Stimulated activated CD4-positive, alpha-beta T cell treated with anti-CD3 and anti-CD28 coated beads, Interleukin-2, amount 100 ng/mL, for 48 hours (primary cell): ENCODE data around the gene CYP4A22.
"Not testable (repeated sequence)": the region's sequence is repeated elsewhere in the genome, so short reads cannot be mapped to it uniquely, and the experiment has no call there.

Experiments used
- DNase-seq, 2 donors: peaks; one replicate each; pipeline ENCODE4 v3.0.0-alpha.2; 2020

CYP4A22 gene

DNA sequence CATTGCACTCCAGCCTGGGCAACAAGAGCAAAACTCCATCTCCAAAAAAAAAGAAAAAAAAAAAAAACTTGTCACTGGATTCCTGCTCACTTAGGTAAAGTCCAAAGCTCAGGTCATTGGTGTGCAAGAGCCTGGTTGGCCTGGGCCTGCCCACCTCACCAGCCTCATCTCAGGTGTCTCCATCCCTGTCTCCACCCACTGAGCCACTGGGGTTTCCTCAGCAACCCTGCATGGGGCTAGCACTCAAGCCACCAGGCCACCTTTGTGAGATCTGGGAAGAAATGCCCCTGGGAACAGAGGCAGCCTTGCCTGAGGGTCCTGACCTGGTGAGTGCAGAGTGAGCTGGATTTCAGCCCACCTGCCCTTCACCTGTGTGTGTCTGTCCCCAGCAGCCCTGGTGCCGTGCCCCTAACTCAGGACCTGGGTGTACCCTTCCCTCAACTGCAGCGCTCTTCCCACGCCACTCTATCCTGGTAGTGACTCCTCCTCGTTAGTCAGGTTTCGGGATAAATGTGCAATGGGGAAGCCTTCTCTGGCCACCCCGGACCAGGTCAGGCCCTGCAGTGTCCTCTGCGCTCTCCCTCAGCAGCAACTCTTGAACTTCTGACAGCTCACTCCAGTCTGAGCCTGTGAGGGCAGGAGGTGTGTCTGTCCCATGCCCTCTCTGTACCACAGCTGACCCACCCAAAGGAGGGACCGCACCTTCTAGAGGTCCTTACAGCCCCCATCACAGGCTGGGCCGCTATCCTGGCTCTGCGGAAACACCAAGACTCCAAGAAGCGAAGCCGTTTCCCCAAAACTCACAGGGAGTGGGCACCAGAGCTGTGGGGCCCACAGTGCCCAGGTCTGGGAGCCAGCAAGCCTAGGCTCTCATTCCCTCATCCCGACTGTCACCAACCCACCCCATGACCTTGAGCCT, 49.3 kb downstream of the CYP4A22 start:
- no peak for DNase-seq

DNA sequence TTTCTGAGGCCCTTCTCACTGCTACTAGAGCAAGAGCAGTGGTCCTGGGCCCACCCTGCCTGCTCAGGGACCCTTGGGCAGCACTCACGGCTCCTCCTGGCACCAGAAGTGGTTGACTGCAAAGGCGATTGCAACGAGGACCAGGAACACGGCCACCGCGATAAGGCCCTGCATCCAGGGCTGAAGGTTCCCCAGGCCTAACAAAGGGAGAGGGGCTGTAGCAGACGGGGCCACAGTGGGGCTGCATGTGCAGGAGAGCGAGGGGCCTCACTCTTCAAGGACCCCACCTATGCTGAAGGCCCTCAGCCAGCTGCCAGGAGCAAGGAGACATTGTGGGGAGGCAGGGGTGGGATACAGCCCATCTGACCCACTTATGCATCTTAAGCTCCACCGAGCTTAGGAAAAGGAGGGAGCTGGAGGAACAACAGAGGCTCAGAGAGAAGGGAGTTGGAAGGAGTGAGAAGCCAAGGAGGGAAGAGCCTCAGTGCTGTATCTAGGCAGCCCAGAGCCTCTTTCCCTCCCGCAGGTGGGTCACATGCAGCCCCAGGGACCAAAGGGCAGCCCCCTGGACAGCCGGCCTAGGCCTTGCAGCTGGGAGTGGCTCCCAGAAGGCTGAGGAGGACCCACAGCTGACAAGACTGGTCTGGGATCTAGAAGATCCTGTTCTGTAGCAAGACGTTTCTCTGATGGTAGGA, 50.1 kb downstream of the CYP4A22 start:
- DNase-seq, result no peak

DNA sequence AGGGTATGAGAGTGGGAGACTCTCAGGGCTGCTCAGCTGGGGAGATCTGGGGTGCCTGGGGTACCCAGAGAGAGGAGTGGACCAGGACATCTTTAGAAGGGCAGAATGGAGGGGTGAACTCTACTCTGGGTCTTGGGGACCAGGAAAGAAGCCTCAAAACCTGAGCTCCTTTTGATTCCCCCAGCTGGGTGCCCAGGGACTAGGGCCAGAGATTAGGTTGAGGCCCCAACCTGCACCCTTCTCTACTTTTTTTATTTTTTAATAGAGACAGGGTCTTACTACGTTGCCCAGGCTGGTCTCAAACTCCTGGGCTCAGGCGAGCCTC, 50.6 kb downstream of the CYP4A22 start:
- DNase-seq, result no peak

DNA sequence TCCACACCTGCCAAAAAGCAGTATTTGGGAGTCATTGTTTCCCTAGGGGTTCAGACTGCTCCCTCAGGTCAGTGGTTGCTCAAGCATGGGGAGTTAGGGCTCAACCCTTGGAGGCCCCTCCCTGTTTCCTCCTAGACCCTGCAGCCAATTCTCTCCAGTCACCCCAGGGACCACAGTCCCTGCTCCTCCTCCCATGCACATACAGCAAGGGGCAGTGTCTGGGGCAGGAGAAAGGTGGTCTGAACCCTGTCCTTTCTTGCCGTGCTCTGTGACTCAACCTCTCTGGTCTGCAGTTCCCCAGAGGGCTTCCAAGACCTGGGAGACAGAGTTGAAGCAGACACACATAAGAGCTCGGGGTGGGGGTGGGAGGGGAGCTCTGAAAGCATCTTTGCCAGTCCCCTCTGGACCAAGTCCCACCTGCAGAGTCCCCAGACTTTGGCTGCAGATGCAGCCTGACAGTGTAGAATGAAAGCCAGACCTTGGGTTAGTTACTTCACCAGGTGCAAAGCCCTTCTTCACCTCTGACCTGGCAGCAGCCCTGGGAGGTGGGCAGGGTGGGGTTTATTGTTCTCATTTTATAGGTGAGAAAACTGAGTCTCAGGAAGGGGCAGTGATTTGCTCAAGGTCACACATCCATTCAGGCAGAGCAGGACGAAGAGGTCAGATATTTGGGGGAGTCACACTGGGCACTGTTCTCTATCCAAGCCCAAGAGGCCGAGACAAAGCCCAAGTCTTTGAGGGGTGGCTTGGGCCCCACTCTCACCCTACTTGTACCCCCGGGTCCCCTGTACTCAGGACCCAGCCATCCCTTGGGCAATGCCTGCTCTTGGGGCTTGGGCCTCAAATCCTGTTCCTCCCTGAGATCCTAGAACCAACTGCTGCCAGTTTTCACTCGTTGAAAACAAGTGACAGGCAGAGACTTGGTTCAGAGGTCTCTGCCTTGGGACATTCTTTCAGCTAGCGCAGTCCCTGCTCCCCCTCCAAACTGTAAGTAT, 51.8 kb downstream of the CYP4A22 start:
- DNase-seq, result no peak

DNA sequence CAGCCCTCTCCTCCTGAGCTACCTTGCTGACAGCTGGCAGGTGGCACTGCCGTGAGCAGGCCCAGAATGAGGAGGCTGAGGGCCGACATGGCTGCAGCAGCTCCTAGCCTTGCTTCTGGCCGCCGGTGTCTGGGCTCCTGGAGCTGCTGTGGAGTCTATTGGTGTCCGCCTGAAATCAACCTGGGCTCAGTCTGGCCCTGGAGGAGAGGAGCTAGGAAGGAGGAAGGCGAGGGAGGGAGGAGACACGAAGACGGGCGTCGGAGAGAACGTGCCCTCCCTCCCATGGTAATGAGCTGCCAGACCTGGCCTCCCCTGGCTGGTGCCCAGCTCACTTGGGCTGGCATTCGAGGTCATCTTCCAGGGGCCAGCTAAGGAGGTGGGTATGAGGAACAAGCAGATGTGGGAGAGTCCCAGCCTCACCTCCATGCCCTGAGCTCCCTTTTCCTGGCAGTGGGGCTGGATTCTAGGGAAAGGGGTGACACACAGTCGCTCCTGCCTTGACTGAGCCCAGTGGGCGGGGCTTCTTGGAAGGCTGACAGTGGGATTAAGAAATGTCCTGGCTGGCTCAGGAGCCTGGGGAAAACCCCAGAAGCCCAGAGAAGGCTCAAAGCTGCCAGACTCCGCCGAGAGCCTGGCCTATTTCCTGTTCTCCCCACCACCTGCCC, 52.7 kb downstream of the CYP4A22 start, which contains the start of gene PDZK1IP1:
PDZK1IP1 (minus strand) TSS at position 193 of the 665 bp plus-strand sequence; CDS start at position 89, 104 bp downstream.
- no peak for DNase-seq

- no peak for DNase-seq
Measured at GRCh38 chr1:47190509-47190855, 53.2 kb downstream of the CYP4A22 start.

DNA sequence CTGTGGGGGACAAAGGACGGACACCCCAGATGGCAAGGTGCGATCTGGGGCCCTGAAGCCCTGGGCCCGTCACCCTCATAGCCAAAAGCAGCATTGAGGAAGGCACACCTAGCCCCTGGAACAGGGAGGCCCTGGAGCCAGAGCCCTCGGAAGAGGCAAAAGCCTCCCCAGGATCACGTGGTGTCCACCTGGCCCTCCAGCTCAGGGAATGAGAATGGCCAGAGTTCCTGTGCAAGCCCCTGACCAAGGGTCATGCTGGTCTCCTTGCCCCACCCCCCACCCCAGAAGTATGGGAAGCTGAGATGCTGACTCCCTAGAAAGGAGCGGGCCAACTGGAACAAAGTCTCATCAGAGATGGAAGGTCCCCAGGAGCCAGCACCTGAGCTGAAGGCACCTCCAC, 53.6 kb downstream of the CYP4A22 start:
- DNase-seq, result no peak

DNA sequence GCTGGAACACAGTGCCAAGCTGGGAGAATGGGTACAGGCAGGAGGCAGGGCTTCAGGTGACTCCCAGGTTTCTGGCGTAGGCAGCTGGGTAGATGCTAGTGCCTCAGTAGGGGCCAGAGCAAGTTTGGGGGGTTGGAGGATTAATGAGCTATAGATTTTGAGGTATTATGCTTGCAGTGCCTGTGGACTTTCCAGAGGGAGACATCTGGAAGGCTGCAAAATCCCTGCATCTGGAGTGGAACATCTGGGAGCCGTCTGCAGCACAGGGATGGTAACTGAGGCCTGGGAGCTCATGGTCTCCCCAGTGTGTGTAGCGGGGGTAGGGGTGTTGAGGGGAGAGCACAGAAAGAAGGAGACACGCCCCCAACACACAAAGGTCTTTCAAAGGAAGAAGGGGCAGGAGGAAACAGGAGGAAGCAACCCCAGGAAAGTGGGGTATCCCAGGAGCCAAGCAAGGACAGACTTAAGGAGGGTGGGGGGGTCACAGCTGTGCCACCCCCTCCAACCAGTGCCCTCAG, 54.8 kb downstream of the CYP4A22 start:
- no peak for DNase-seq

DNA sequence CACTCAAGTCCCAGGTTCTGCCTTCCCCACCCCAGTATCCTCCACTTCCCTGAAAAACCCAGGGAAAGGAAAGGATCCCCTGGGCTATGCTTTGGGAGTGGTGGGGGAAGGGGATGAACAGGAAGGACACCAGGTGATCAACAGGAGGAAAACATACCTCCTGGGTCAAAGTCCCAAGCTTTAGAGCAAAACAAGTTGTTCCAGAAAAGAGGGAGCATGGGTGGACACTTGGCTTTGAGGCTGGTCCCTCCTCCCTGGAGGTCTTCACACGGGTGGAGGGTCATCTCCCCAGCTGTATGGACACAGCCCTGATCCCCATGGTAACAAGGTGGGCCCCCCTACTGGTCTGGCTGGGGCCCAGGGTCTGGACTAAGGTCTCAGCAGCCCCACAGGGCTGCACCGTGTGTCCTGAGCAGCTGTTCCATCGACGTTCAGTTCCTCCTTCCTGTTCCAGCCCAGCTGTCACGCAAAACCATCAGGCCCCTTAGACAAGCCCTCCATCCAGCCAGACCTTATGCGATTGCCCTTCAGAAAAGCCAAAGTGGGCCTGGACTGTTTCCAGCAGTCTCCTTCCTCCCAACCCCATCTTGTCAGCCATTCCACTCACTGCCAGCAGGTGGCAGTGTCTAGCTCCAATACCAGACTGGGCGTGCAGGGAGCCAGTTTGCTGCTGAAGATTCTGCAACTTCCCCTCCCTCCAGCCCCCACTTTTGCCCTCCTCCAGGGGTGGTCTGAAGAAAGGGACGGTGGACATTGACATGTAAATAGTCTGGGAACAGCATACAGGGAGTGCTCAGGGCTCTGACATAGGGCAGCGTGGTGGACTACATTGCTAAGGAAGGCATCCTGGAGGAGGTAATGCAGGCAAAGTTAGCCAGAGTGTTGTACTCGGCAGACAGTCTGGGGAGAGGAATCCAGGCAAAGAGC, 55.5 kb downstream of the CYP4A22 start:
- peak; percentile 66 to 69 for DNase-seq

DNA sequence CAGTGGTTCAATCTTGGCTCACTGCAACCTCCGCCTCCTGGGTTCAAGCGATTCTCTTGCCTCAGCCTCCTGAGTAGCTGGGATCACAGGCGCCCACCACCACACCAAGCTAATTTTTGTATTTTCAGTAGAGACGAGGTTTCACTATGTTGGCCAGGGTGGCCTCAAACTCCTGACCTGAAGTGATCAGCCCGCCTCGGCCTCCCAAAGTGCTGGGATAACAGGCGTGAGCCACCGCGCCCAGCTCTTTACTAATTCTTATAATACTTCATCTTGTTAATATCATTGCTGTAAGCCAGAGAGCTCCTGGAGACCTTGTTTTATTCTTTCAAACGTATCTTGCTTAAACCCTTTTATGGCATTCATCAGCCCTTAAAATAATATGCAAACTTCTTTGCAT, 56.3 kb downstream of the CYP4A22 start:
- DNase-seq, result not testable (repeated sequence)

- no peak for DNase-seq
Measured at GRCh38 chr1:47194311-47194710, 57.1 kb downstream of the CYP4A22 start.

DNA sequence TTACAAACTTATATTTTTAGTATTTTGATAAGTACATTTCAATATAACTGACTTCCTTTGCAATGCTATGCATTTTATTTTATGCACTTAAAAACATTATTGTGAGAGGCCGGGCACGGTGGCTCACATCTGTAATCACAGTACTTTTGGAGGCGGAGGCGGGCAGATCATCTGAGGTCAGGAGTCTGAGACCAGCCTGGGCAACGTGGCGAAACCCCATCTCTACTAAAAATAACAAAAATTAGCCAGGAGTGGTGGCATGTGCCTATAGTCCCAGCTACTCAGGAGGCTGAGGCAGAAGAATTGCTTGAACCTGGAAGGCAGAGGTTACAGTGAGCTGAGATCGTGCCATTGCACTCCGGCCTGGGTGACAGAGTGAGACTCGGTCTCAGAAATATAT, 58.7 kb downstream of the CYP4A22 start:
- not testable (repeated sequence) for DNase-seq

DNA sequence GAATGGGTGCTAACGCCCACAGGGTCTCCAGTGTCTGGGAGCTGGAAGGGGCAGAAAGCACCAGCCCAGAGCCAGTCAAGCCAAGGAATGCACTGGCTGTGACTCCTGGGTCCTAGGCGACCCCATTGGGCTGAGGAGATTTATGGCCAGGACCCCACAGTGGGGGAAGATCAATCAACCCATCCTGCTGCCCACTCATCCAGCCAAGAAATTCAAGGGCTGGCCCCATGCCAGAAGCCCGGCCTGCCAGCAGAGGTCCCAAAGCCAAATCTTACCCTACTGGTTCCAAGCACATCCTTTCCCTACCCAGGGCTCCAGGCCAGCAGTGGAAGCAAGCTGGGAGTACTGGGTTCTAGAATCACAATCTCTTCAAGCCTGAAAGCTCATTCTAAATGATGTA, 59.4 kb downstream of the CYP4A22 start:
- no peak for DNase-seq

DNA sequence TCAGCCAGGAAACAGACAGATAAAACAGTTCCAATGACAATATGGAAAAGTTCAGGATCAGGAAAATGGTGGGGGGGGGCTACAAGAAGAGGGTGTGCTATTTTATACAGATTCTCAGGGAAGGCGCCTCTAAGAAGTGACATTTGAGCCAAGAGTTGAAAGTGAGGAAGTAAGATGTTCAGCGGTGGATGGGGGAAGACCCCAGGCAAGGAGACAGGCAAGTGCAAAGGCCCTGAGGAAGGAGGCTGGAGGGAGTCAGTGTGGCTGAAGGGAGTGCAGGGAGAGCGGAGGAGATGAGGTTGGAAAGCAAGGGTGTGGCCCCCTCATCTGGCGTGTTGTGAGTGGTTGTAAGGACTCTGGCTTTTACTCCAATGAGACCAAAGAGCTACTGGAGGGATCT, 61.0 kb downstream of the CYP4A22 start:
- no peak for DNase-seq
